Anterior cingulate cortex (tissue), 58 donors: ENCODE measurements around the gene CORO6.
"Not testable (repeated sequence)": the region's sequence is repeated elsewhere in the genome, so short reads cannot be mapped to it uniquely, and the experiment has no call there.

ENCODE experiments used
- DNase-seq, 58 donors: peaks; one replicate each; lab custom pipeline; 2025; lab: John Stamatoyannopoulos, UW

The CORO6 gene

GRCh38 chr17:29622337-29623282 lies at the start of gene CORO6:
CORO6 (minus strand) TSS chr17:29622912; CDS start chr17:29621421, 1,491 bp downstream.
- DNase-seq = peak in 37 of 58 donors; percentile 18 to 70 (median 44)

DNA sequence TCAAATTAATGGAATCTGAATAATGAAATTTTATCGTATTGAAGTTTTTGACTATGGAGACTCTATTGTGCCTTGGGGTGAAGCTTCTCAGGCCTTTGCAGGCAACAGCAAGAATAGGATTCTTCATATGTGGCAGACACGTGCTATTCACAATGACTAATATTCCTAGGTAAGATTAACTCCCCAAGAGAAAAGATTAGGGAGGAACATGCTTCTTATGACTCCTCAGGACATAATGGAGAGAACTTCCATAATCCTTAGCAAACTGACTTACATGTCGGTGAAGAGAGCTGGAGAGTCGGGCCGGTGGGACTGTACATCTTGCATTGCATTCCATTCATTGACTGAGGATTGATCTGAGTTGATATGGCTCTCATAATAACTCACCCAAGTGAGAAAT lies 48.9 kb upstream of the CORO6 start:
- DNase-seq = no peak

DNA sequence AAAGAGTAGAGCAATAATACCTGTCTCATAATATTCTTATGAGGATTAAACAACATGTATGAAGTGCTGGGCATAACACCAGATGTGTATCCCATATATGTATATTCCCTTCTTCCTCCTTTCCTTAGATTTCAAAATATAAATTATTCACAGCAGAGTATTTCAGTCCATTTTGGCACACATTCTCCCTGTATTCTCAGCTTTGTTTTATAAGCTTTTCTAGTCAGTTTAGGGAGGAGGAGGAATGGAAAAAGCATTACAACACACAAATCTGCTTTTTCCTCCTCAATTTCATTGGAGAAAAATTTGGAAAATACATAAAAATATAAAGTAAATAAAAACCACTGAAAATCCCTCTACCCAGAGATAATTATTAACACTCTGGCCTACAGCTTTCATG lies 46.6 kb upstream of the CORO6 start:
- no peak for DNase-seq

GRCh38 chr17:29667969-29668368 lies 45.3 kb upstream of the CORO6 start:
- no peak for DNase-seq

GRCh38 chr17:29665481-29665810 lies 42.7 kb upstream of the CORO6 start:
- DNase-seq = no peak

GRCh38 chr17:29664743-29665480 lies 42.2 kb upstream of the CORO6 start:
- DNase-seq = no peak

DNA sequence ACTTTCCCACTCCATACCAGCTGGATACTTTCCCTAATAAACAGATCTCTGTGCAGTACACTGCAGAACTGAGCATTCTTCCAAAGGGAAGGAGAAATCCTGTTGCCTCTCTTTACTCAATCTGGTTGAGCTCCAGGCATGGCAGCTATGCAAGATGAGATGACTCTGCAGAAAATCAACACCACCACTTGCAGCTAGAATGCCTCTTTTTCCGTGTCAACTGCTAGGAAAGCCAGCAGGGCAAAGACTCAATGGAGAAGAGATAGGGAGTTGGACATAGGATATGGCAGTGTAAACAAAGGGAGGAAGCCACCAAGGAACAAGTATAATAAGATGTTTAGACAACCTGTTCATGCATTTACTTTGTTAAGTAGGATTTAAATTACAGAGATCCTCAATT lies 40.4 kb upstream of the CORO6 start:
- DNase-seq = peak in 7 of 58 donors; percentile 4 to 42 (median 11)

DNA sequence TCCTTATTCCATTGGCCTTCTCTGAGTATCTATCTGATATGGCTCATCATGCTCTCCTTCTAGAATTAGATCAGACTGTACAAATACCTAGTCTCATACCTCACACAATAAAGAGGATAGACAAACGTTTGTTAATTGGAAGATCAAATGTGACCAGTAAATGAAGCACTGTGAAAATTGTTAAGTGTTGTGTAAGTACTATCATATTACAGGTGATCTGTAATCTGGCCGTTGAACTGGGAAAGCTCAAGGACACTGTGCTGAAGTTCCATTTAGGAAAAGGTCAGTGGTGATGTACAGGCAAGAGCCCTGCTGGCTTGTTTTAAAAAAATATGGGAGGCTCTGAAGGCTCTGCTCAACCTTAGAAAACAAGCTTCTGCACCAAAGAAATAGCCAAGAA lies 38.5 kb upstream of the CORO6 start:
- no peak for DNase-seq

GRCh38 chr17:29659155-29659554 lies 36.4 kb upstream of the CORO6 start:
- no peak for DNase-seq

DNA sequence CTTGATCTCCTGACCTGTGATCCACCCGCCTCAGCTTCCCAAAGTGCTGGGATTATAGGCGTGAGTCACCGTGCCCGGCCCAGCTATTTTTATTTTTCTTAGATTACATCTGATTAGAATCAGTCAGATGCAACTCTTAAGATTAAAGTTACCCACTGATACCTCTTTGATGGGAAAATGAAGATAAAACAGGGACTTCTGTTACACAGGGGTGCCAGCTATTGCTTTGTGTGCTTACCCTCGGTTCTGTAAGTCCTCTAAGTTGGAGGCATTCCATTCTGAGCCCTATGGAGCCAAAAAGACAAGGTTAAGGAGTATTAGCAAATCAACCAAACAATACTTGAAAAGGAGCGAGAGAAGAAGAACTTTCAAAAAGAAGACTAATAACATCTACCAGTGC lies 32.6 kb upstream of the CORO6 start:
- DNase-seq = no peak

- DNase-seq = no peak
These were observed 31.4 kb upstream of the CORO6 start for GRCh38 chr17:29653995-29654714.

- DNase-seq = no peak
These were observed 30.3 kb upstream of the CORO6 start for GRCh38 chr17:29652976-29653375.

GRCh38 chr17:29651913-29652312 lies 29.2 kb upstream of the CORO6 start:
- DNase-seq = not testable (repeated sequence)

- DNase-seq = no peak
These were observed 27.7 kb upstream of the CORO6 start for GRCh38 chr17:29650396-29650795.

DNA sequence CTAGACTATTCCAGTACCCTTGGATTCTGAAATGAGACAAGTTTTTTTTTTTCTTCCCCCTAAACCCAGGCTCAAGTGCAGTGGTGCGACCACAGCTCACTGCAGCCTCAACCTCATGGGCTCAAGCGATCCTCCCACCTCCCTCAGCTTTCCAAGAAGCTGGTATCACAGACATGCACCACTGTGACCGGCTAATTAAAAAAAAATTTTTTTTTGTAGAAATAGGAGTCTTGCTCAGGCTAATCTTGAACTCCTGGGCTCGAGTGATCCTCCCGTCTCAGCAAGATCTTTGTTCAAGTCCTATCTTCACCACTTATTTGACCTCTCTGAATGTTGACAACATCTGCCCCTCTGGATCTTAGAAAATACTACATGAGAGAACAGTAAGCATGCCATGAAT lies 26.6 kb upstream of the CORO6 start:
- no peak for DNase-seq

- DNase-seq = no peak
These were observed 25.3 kb upstream of the CORO6 start for GRCh38 chr17:29648005-29648404.

DNA sequence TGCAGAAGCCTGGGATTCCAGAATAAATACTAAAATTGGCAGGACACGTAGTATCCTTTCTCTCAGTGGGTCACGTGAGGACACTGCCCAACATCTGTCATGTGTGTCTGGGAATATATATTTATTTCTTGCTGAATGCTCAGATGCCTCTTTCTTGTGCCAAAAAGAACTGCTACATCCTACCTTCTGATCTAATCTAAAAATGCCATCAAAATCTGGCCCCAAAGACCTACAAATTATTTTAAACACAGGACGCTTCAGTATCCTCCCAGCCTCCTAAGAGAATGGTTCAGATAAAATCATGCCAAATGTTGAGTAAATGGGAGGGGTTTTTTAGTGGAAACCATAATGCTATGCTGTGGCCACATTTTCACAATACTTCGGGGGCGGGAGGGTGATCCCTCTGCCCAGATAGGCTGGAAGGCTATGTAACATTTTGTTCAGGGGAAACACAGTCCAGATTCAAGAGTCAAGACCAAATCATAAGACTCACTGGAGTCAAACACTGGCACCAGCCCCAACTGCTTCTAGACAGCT lies 22.9 kb upstream of the CORO6 start:
- DNase-seq = peak in 9 of 58 donors; percentile 6 to 61 (median 22)

DNA sequence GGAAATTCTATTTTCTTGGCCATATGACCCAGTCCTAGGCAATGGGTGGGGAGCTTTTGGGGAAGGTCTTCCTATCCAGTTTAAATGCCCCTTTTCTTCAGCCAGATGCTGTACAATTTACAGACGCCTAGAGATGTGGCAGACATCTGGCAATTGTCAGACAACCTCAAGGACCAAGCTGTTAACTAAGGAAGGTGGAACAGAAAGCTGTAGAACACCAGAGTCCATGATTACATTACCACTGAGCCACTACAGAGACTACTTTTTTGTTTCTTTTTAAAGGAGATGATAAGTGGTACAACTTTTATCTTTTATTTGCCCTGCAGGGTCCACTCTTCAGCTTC lies 21.1 kb upstream of the CORO6 start:
- DNase-seq = no peak

GRCh38 chr17:29642171-29642611 lies 19.5 kb upstream of the CORO6 start:
- no peak for DNase-seq

- no peak for DNase-seq
These were observed 18.4 kb upstream of the CORO6 start for GRCh38 chr17:29640981-29641642.
